Astrocyte of the cerebellum (primary cell): ENCODE measurements around the gene ERAP2.

Experiments
- DNase-seq: peaks from one replicate; pipeline ENCODE4 v3.0.0-alpha.2; 2011; ENCODE audit warnings: low read depth
- H3K4me3 ChIP-seq: 2 replicates; pipeline ENCODE4 v1.5.1; 2011; ENCODE audit warnings: mild to moderate bottlenecking, low read depth, low read length, moderate library complexity
- CTCF ChIP-seq: IDR thresholded peaks from 2 replicates; pipeline ENCODE4 v1.5.1; 2012; ENCODE audit warnings: low read length, low read depth, moderate library complexity, mild to moderate bottlenecking; ENCODE audit errors: missing control alignments
- in situ Hi-C: cut with HindIII; loops from 2 replicates; pipeline ENCODE4 v1.10.0; 2017; ENCODE audit warnings: low sequenced_read_pairs

ERAP2 gene

GRCh38 chr5:96869372-96869641 is 7.0 kb upstream of the ERAP2 start:
- DNase-seq = no peak
- no peak overlapping the region for H3K4me3 ChIP-seq
- in situ Hi-C loops = no loop called here
- no peak for TF ChIP-seq CTCF

- H3K4me3 ChIP-seq = no peak overlapping the region
- DNase-seq = peak; percentile 5
- no peak for TF ChIP-seq CTCF
- in situ Hi-C loops = no loop called here
Observed at GRCh38 chr5:96870094-96871026, 5.9 kb upstream of the ERAP2 start.

- DNase-seq = no peak
- in situ Hi-C loops = no loop called here
- H3K4me3 ChIP-seq = no peak overlapping the region
- TF ChIP-seq CTCF = no peak
Observed at GRCh38 chr5:96871027-96871399, 5.3 kb upstream of the ERAP2 start.

GRCh38 chr5:96871686-96872085 is 4.6 kb upstream of the ERAP2 start:
- DNase-seq = no peak
- no peak for TF ChIP-seq CTCF
- in situ Hi-C loops = no loop called here
- no peak overlapping the region for H3K4me3 ChIP-seq

- no peak for TF ChIP-seq CTCF
- H3K4me3 ChIP-seq = no peak overlapping the region
- in situ Hi-C loops = no loop called here
- no peak for DNase-seq
Observed at GRCh38 chr5:96873449-96873848, 2.9 kb upstream of the ERAP2 start.

GRCh38 chr5:96874631-96875030 is 1.7 kb upstream of the ERAP2 start:
- DNase-seq = no peak
- no peak for TF ChIP-seq CTCF
- in situ Hi-C loops = loop anchor here (5.0 to 25.0 kb wide), 2 partner anchors 48 to 288 kb away; no protein-coding TSS in a partner anchor
- no peak overlapping the region for H3K4me3 ChIP-seq
